ENCODE measurements around the gene MYRFL.

- TF ChIP-seq ZFP30 (CRISPR knock-in tag; IDR thresholded peaks at IDR 0.05) (no peak), TCF4 (CRISPR knock-in tag; IDR thresholded peaks at IDR 0.05; ENCODE audit: borderline replicate concordance) (no peak), PATZ1 (CRISPR knock-in tag; IDR thresholded peaks at IDR 0.05; ENCODE audit: borderline replicate concordance) (no peak), GLIS3 (CRISPR knock-in tag; IDR thresholded peaks at IDR 0.05) (no peak), CREB5 (CRISPR knock-in tag; IDR thresholded peaks at IDR 0.05; ENCODE audit: low read depth) (no peak), ISL1 (CRISPR knock-in tag; IDR thresholded peaks at IDR 0.05) (no peak)
- TF ChIP-seq, protein P1, sequence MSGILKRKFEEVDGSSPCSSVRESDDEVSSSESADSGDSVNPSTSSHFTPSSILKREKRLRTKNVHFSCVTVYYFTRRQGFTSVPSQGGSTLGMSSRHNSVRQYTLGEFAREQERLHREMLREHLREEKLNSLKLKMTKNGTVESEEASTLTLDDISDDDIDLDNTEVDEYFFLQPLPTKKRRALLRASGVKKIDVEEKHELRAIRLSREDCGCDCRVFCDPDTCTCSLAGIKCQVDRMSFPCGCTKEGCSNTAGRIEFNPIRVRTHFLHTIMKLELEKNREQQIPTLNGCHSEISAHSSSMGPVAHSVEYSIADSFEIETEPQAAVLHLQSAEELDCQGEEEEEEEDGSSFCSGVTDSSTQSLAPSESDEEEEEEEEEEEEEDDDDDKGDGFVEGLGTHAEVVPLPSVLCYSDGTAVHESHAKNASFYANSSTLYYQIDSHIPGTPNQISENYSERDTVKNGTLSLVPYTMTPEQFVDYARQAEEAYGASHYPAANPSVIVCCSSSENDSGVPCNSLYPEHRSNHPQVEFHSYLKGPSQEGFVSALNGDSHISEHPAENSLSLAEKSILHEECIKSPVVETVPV (CRISPR knock-in tag; IDR thresholded peaks at IDR 0.05): no peak
Observed at GRCh38 chr12:69947897-69948296, 122.9 kb downstream of the MYRFL start.
